K562 (cell line): ENCODE data around the gene STIM1.

Experiments
- JUN ChIP-seq, 2 experiments: sonication (generic) in 1 of 2; formaldehyde crosslinking in 1 of 2; IDR thresholded peaks; 2 replicates each; pipeline versions ENCODE4 v1.6.1 to v1.8.0; 2012 to 2022; ENCODE audit warnings: borderline replicate concordance in 2 of 2, mild to moderate bottlenecking in 2 of 2, improper control_type of control experiment in 1 of 2, low read depth in 1 of 2, low read length in 1 of 2, missing genetic modification reagents in 1 of 2
- KLF16 ChIP-seq: IDR thresholded peaks from 2 replicates; pipeline ENCODE4 v1.6.1; 2016; ENCODE audit warnings: antibody characterized with exemption
- MTA2 ChIP-seq: fragments of 450-650 bp; IDR thresholded peaks from 2 replicates; pipeline ENCODE4 v1.6.1; 2016; ENCODE audit warnings: low read depth
- POLR2AphosphoS5 ChIP-seq: IDR thresholded peaks from 2 replicates; pipeline ENCODE4 v1.6.1; 2011; ENCODE audit warnings: mild to moderate bottlenecking, low read depth, low read length, moderate library complexity; ENCODE audit not compliant: control insufficient read depth, insufficient read depth
- SMARCB1 ChIP-seq: IDR thresholded peaks from 2 replicates; pipeline ENCODE4 v1.6.1; 2011; ENCODE audit warnings: improper control_type of control experiment, low read depth; ENCODE audit not compliant: insufficient read length
- ZNF699 ChIP-seq: fragments of 250-450 bp; sonication (Bioruptor Pico); IDR thresholded peaks from 2 replicates; pipeline ENCODE4 v1.8.0; 2021; ENCODE audit warnings: mild to moderate bottlenecking, moderate library complexity; ENCODE audit not compliant: insufficient replicate concordance
- ZSCAN32 ChIP-seq: fragments of 450-650 bp; formaldehyde crosslinking; IDR thresholded peaks from 2 replicates; pipeline ENCODE4 v1.4.0; 2020; ENCODE audit warnings: mild to moderate bottlenecking, moderate library complexity
- TF ChIP-seq, protein P1 (sequence below): fragments of 250-450 bp; sonication (Bioruptor Pico); IDR thresholded peaks from 2 replicates; pipeline ENCODE4 v1.5.0; 2021; ENCODE audit warnings: mild to moderate bottlenecking, borderline replicate concordance
- TF ChIP-seq, protein P2 (sequence below): sonication (generic); formaldehyde crosslinking; IDR thresholded peaks from 2 replicates; pipeline ENCODE4 v1.9.0; 2022; ENCODE audit warnings: mild to moderate bottlenecking, missing genetic modification reagents

DNA sequence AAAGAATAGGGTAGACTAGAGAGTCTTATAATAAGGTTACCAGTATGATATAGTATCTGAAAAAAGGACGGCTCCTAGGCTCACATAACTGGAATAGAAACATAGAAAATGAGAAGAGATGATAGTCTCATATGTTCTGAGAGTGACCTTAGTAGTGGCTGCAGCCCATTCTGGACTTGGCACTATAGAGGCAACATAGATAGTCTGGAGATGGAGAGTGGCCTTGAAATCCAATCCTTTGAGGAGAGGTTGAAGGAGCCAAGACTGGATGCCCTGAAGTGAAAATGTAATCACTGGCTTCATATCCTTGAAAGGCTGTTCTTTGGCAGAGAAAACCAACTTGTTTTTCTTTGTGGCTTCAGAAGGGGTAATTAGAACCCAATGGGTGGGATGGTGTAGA is 81.1 kb downstream of the STIM1 start:
- TF ChIP-seq SMARCB1 (no peak), POLR2AphosphoS5 (no peak), JUN (IDR thresholded peaks at IDR 0.05; ENCODE audit: borderline replicate concordance, low read depth, low read length) (no peak), JUN (CRISPR knock-in tag; IDR thresholded peaks at IDR 0.05; ENCODE audit: borderline replicate concordance) (no peak), MTA2 (no peak), ZNF699 (CRISPR knock-in tag) (no peak), ZSCAN32 (CRISPR knock-in tag) (no peak), KLF16 (no peak)
- TF ChIP-seq, protein P1, sequence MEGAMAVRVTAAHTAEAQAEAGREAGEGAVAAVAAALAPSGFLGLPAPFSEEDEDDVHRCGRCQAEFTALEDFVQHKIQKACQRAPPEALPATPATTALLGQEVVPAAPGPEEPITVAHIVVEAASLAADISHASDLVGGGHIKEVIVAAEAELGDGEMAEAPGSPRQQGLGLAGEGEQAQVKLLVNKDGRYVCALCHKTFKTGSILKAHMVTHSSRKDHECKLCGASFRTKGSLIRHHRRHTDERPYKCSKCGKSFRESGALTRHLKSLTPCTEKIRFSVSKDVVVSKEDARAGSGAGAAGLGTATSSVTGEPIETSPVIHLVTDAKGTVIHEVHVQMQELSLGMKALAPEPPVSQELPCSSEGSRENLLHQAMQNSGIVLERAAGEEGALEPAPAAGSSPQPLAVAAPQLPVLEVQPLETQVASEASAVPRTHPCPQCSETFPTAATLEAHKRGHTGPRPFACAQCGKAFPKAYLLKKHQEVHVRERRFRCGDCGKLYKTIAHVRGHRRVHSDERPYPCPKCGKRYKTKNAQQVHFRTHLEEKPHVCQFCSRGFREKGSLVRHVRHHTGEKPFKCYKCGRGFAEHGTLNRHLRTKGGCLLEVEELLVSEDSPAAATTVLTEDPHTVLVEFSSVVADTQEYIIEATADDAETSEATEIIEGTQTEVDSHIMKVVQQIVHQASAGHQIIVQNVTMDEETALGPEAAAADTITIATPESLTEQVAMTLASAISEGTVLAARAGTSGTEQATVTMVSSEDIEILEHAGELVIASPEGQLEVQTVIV (CRISPR knock-in tag): no peak
- TF ChIP-seq, protein P2, sequence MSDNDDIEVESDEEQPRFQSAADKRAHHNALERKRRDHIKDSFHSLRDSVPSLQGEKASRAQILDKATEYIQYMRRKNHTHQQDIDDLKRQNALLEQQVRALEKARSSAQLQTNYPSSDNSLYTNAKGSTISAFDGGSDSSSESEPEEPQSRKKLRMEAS (CRISPR knock-in tag): no peak
